Activated CD8-positive, alpha-beta memory T cell treated with anti-CD3 and anti-CD28 coated beads, Interleukin-2, amount 50 U/mL, for 4 hours (primary cell): Measurements from ENCODE around the gene PGBD1.
A peak's percentile ranks its signal among the peaks of the same experiment; 100 is the strongest.
"Not testable (repeated sequence)": the region's sequence is repeated elsewhere in the genome, so short reads cannot be mapped to it uniquely, and the experiment has no call there.

Experiments
- DNase-seq: peaks from one replicate; pipeline ENCODE4 v3.0.0-alpha.2; 2020

PGBD1 gene

DNA sequence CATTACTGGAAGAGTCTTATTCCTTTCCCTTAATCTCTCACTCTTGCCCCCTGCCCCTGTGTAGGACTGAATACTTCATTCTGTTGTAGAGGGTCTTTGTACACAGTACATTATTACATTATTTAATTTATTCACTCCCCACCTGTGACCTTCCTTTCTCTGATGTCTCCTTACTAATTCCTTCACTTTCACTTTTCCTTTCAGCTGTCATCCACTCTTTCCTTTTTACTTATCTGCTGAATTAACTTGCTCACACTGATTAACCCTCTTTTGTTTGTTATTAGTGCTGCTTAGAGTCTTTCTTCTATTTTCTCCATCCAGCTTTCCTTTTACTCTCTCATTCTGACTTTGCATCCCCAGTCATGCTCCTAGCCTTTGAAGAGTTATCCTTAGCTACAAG, 6.5 kb upstream of the PGBD1 start:
- DNase-seq, result no peak

DNA sequence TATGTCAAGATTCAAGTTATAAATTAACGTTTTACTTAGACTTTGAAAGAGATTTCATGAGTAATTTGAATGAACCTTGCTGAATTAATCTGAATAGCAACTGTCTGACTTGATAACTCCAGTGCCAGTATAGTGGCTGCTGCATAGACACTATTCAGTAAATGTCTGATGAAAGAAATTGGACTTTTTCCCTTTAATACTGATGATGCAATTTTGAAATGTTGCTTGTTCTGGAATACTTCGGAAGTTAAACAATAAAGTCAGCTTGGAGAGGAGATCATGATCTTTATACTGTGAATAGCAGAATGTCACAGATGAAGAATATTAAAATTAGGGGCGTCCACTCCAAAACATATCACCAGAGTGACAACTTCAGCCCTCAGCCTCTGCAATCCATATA, 3.6 kb upstream of the PGBD1 start:
- DNase-seq, result no peak

DNA sequence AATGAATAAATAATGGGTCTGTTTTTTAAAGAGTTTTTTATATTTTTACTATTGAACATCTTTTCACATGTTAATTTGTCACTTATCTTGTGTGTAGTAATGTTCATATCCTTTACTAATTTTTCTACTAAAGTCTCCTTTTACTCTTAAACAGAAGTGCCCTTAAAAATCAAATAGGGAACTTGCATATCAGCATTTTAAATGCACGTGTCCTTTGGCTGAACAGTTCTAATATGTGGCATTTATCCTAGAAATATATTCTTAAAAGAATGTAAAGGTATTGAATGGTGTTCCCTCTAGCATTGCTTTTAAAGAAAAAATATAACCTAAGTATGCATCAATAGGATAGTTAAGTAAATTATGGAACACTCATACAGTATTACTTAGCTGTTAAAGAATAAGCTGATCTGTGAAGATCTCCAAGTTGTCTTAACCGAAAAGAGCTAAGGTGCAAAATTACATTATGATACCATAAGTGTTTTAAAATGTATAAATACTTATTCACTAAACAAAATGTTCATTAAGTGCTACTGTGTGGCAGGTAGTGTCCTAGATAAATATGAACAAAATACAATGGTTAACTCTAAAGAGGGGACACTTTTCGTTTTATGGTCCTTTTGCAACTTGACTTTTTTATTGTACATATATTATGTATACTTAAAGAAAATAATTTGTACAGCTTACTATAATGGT, 631 bp upstream of the PGBD1 start:
- no peak for DNase-seq

DNA sequence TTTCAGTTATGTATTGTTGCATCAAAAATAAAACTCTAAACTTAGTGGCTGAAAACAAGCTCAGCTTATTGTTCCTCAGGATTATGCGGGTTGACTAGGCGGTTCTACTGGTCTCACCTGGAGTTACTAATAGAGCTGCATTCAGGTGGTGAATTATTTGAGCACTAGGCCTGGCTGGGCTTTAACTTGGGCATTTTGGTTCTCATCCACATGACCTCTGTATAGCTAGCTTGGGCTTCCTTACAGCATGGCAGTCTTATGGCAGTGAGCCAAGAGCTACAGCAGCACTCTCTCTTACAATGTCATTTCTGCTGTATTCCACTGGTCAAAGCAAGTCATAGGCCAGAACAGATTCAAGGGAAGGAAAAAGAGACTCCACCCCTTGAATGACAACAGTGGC, 1.6 kb downstream of the PGBD1 start:
- DNase-seq, result no peak

DNA sequence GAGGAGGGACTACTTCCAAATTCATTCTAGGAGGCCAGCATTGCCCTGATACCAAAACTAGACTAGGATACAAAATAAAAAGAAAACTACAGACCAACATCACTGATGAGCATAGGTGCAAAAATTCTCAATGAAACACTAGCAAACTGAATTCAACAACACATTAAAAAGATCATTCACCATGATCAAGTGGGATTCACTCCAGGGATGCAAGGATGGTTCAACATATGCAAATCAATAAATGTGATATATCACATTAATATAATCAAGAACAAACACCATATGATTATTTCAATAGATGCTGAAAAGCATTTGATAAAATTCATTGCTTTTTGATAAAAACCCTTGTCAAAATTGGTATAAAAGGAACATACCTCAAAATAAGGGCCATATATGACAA, 10.2 kb downstream of the PGBD1 start:
- no peak for DNase-seq

DNA sequence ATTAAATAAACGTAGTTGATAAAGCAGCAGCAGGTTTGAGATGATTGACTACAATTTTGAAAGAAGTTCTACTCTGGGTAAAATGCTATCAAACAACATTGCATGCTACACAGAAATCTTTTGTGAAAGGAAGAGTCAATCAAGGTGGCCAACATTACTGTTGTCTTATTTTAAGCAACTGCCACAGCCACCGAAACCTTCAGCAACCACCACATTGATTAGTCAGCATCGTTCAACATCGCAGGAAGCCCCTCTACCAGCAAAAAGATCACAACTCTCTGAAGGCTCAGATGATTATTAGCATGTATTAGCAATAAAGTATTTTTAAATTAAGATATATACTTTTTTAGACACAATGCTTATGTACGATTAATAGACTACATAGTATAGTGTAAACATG, 14.0 kb downstream of the PGBD1 start:
- DNase-seq, result no peak

DNA sequence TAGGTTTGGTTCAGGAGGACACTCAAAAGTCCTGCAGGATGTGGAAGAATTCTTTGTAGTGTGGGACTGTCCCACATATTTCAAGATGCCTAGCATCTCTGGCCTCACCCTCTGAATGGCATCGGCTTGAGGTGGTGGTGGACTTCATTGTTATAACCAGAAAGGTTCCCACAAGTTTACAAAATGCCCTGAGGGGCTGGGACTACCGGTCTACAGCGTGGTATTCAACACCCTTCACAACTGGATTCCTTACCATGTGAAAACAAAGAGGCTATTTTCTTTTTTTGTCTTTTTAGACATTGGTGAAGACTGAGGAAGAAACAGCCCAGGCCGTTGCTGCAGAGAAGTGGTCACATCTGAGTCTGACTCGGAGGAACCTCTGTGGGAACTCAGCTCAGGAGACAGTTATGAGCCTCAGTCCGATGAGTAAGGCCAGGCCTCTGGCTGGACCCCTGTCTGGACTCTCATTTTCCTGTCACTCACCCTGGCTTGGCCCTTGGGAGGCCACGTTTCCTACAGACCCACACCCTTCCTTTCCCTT, 15.2 kb downstream of the PGBD1 start:
- no peak for DNase-seq

DNA sequence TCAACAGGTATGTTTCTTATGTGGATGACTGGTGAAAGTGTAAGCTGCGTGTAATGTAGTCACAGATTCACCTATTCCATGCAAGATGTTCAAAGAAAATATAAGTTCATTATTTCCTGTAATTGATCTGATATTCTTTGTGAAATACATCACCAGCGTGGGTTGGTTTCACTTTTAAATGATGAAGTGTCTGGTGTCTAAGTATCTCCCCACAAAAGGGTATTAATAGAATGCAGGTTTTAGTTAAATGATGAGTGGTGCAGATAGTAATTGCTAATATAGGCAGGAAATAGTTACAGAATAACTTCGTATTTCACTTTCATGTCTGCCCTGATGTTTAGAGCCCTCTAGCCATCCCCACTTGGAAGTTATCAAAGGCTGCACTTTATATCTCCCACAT, 22.2 kb downstream of the PGBD1 start:
- DNase-seq, result no peak

DNA sequence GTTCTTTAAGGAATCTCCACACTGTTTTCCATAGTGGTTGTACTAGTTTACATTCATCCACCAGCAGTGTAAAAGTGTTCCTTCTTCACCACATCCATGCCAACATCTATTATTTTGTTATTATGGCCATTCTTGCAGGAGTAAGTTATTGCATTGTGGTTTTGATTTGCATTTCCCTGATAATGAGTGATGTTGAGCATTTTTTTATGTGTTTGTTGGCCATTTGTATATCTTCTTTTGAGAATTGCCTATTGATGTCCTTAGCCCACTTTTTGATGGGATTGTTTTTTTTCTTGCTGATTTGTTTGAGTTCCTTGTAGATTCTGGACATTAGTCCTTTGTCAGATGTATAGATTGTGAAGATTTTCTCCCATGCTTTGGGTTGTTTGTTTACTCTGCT, 25.0 kb downstream of the PGBD1 start:
- not testable (repeated sequence) for DNase-seq

DNA sequence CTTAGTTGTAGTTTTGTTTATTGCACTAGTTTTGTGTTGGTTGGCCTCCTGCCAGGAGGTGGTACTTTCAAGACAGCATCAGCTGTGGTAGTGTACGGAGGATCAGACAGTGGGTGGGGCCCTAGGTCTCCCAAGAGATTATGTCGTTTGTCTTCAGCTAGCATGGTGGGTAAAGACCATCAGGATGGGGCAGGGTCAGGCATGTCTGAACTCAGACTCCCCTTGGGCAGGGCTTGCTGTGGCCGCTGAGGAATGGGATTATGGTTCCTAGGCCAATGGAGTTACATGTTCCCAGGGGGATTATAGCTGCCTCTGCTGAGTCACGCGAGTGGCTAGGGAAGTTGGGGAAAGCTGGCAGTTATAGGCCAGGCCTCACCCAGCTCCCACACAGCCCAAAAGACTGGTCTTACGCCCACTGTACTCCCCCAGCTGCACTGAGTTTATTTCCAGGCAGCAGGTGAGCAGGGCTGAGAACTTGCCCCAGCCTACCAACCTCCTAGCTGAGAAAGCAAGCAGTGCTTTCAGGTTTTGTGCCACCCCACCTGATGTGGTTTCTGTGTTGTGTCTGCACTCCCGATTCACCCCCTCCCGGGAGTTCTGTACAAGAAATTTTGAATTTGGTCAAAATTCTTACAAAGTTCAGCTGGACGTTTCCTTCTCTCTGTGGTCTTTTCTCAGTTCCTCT, 29.9 kb downstream of the PGBD1 start:
- DNase-seq, result no peak

DNA sequence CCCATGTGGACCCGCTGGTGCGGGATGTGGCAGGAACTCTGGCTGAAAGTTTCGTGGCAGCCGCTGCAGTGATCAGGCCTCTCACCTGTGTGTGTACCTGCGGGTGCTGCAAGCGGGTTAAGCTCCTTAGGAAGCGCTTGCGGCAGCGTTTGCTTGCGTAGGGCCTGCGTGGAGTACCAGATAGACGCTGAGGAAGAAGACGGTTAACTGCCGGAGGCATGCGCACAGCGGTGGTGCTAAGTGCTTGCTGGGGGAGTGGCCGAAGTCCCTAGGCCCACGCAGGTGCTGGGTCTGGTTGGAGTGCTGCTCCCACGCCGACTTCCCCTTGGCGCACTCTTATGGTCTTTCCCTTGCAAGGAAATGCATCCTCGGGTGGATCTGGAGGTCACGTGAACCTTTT, 31.6 kb downstream of the PGBD1 start:
- DNase-seq, result no peak

DNA sequence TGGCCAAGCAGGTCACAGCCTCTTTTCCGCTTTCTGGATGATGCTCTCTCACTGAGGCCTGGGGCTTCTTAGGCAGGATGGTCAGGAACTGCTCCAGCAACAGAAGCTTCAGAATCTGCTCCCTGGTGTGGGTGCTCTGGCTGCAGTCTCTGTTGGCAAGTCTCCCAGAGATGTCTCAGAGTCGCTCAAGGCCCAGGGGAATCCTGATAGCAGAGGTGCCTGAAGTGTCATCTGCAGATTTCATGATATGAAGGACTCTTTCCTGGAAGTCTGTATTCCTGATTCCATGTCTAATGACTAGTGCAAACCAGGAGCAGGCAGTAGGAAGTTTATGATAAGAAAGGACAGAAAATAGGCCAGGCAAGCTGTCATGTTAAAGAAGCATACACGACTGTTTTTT, 34.3 kb downstream of the PGBD1 start:
- no peak for DNase-seq

DNA sequence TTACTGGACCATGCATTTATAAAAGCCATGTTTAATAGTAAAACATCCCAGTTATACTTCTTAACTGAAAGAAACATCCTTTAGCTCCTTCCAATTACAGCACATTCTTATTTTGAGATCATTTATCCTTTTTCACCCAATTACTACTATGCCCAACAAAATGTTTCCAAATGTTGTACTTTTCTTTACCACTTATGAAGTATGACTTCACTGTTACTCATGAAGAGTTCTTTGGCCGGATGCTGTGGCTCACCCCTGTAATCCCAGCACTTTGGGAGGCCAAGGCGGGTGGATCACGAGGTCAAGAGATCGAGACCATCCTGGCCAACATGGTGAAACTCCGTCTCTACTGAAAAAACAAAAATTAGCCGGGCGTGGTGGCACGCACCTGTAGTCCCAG, 36.5 kb downstream of the PGBD1 start:
- DNase-seq, result not testable (repeated sequence)

DNA sequence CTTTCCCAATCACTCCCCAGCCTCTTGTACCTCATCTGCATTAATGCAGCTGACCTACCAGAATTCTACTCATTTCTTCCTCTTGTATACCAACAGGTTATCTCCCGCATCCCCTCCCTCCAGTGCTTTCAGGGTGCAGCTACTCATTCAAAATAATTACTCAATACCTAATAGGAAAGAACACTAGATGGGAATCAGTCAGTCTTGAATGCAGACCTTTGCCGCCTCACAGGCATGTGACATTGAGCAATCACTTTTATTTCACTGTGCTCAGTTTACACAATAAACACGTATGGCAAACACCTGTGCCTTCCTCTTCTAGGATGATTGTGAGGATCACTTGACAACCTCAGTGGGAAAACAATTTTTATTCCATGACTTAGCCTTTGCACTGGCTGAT, 41.3 kb downstream of the PGBD1 start:
- DNase-seq, result no peak

DNA sequence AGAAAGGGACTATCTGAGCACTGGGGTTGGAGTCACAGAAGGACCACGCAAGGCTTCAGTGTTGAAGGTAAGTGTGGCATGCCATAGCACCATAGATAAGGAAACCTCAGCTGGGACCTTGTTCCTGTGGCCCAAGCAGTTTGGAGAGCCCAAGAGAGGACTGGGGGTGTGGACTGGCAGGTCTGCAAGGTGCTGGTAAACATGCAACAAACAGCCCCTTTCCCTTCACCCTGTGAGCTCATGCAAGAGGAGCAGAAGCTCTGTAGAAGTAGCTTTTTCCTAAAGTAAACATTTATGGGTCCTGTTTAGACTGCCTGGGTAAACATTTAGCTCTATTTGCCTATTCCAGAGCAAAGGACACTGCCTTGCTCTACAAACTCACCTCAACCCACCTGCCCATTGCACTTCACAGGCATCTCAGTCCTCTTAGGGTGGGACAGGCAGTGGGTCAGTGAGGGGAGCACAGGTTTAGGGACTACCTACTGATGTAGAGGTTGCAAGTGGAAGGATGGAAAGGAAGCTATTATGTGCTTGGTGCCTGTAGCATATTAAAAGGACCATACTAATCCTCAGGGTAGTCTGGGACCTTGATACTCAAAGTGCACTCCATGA, 42.5 kb downstream of the PGBD1 start:
- no peak for DNase-seq

DNA sequence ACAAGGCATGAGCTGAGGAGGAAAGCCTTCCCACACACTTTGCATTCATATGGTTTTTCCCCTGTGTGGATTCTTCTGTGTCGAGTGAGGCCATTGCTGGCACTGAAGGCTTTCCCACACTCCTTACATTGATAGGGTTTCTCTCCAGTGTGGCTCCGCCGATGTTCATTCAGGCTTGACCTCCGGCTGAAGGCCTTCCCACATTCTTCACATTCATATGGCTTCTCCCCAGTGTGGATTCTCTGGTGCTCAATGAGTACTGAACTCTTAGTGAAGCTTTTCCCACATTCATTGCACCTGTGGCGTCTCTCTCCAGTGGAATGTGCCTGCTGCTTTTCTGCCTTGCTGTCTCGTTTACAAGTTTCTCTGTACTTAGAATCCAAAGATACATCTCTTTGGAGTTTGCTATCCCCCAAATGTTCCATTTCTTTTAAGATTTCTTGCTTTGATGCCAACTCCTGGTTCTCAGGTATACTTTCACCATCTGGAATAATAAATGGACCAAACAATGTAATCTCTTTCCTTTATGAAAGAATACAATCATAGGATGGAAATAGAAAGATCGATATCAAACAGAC, 45.1 kb downstream of the PGBD1 start:
- DNase-seq, result no peak

DNA sequence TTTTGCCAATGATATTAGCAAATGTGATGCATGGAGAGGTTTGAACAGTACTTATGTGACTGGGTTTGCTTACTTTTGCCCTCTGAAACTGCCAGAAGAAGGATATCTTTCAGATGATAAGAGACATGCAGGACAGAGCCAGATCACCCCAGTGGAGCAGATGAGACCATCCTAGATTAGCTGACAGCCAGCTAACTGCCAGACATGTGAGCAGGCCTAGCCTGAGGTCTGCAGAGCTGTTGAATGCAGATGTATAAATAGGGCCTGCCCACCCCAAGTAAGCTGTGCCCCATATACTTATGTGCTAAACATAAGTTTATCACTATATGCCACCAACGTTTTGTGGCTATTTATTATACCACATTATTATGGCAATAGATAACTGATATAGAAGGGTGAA, 48.7 kb downstream of the PGBD1 start:
- DNase-seq, result no peak

DNA sequence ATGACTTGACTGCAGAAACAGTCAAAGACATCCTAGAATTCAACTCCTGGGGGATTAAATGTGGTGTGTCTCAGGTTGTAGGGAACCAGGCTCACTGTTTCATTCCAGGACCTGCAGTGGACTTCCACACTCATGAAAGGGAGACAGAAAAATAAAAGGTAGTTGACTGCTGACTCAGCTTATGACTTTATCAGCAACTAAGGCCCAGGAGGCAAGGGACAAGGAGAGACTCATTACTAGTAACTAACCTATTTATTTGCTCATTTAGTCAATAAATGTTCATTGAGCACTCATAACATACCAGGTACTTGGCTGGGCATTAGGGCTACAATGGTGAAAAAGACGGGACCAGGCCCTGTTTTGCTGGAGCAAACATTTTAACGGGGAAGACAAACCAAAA, 51.7 kb downstream of the PGBD1 start:
- no peak for DNase-seq

DNA sequence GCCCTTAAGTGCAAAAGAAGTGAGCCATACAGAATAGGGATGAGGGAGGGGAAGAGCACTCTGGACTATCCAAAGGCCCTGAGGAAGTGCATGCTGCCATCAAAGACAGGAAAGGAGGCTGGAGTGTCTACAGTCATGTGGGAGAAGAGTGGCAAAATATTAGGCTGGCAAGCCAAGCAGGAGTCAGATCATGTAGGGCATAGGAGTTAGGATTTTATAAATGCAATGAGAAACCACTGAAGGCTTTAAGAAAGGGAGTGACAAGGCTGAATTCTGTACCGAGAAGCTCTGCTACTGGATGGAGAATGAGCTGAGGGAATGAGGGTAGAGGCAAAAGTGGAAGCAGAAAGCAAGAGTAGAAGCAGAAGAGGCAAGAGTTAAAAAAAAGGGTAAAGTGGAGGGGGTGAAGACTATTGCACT, 52.2 kb downstream of the PGBD1 start:
- DNase-seq, result no peak

DNA sequence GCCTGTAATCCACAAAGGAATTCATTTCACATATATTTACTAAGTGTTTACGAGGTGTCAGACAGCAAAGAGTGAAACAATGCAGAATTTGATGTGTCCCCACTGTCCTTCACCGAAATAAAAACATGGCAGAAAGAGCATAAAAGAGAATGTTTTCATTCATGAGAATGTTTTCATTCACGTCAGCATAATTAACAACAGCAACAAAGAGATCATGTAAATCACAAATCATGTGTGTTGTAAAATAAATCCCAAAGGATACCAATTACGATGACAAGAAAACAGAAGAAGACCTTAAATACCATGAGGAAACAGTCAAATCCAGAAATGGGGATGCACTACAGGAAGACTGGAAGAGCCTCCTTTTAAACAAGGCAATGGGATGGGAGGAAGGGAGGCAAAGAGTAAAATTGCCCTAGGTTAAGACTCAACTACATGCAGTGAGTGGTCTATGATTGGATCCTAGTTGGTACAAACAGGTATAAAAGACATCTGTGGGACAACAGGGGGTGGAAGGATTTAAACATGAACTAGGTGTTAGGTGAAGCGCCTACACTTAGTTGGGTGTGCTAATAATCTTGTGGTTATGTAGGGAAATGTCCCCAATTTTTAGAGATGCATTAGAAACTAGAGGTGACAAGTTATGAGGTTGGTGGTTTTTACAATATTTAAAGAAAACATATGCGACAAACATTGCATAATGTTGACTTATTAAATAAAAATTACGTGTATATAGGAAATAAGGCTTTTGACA, 53.1 kb downstream of the PGBD1 start:
- DNase-seq, result no peak

DNA sequence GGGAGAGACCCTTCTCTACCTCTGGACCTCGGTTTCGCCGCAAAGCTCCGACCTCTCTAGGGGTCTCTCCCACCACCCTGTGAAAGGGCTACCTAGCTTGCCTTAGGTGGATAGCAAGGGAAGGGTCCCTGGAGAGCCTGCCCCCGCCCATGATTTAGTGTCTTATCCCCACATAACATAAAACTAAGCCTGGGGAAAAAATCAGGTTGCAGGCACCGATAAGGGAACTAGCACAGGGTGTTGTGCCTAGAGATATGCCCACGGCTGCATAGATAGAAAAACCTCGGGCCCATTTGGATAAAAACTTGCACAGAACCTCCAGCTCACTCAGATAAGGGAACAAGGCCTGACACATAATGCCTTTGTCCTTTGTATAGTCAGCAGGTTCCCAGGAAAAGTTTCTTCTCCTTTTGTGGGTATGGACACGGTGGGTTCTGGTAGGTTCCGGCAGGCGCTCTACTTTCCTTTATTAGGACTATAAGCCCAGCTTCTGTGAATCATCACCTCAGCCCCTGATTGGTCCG, 53.7 kb downstream of the PGBD1 start:
- DNase-seq, result no peak

DNA sequence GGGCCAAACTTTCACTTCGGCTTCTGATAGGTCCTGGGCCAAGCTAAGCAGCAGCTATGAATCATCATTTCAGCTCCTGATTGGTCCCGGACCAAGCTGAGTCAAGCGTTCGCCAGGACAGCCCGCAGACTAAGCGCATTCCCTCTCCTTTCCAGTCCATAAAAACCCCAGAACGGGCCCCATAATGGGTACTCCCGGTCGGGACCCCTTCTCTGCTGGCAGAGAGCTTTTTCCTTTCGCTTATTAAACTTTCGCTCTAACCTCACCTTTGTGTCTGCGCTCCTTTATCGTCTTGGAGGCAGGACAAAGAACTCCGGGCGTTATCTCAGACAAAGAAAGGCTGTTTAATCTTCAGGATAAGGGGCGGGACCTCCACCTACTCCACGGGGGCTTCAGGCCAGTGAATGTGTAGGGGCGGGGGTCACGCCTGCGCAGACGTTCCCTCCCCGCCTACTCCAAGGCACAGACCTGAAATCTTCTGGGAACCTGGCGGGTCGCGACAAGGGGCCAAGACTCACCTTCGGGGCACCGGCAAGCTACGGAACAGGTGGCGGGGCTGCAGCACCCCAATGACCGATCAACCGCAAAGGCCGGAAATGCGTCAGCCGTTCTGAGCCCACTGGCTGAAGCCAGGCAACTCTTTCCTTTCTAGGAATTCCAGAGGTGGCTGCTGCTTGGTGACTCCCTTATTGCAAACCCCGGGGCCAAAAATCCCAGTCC, 54.4 kb downstream of the PGBD1 start, which contains the start of gene ZSCAN31:
TSS of gene ZSCAN31 (minus strand) at position 585 of the 720 bp plus-strand sequence. CDS start 6,465 bp downstream, outside the sequence.
- DNase-seq, result peak; percentile 76
